HG03354 (cell line): ENCODE measurements around the gene CFHR1.

Experiments used
- ATAC-seq: cut with Tn5 transposase; IDR thresholded peaks from one replicate; pipeline ENCODE4 v1.9.1; 2021; ENCODE audit warnings: mild to moderate bottlenecking; ENCODE audit not compliant: unreplicated experiment, poor library complexity, severe bottlenecking

CFHR1 gene

GRCh38 chr1:196866974-196867373, 47.4 kb downstream of the CFHR1 start:
- ATAC-seq, result no peak

DNA sequence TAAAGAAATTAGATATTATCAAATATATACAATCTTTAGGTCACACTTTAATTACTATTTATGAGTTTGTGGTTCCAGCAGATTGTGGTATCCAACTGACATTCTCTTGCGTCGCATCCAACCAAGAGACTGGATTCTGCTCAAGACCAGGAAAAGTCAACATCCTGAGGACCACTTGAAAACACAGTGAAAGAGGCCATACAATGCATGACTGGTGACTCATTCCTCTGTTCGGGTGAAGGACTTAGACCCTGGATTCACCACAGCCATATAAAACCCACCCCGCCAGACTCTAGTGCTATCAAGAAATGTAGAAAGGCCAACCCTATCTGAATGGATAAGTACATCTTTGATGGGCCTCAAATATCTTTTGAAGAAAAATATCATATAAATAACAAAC, 53.9 kb downstream of the CFHR1 start:
- no peak for ATAC-seq

- no peak for ATAC-seq
Observed at GRCh38 chr1:196875935-196876334, 56.4 kb downstream of the CFHR1 start.

GRCh38 chr1:196877964-196878363, 58.4 kb downstream of the CFHR1 start:
- no peak for ATAC-seq
